NT2/D1 (cell line): ENCODE measurements around the gene BACE2.

ENCODE experiments used
- SUZ12 ChIP-seq: IDR thresholded peaks from 2 replicates; pipeline ENCODE4 v1.6.1; 2011; ENCODE audit not compliant: insufficient read length, insufficient read depth; ENCODE audit errors: extremely low read depth
- ZNF274 ChIP-seq: IDR thresholded peaks from 2 replicates; pipeline ENCODE4 v1.6.1; 2011; ENCODE audit warnings: mild to moderate bottlenecking, low read depth, low read length

GRCh38 chr21:41234569-41234968 is 66.6 kb downstream of the BACE2 start:
- TF ChIP-seq ZNF274: no peak
- no peak for TF ChIP-seq SUZ12
